GM23338 (cell line): Measurements from ENCODE around the gene VWA3B. TPM values are rescaled to one million over a fixed set of nuclear protein-coding genes. Genes with fewer than 3 reads are reported as not detected.

Experiments used
- ATAC-seq: fragments of 200-7000 bp; cut with Tn5 transposase; 3 replicates; pipeline ENCODE4 v1.9.1; 2020
- DNase-seq: peaks from one replicate; pipeline ENCODE4 v3.0.0-alpha.2; 2015; ENCODE audit warnings: low spot score
- H2AFZ ChIP-seq: fragments of 200-600 bp; sonication (generic); 2 replicates; pipeline ENCODE4 v1.8.0; 2016; ENCODE audit warnings: antibody characterized with exemption, mild to moderate bottlenecking, moderate library complexity
- H3F3A ChIP-seq: fragments of 200-600 bp; sonication (generic); replicated peaks from 2 replicates; pipeline ENCODE4 v1.8.0; 2017; ENCODE audit warnings: antibody characterized with exemption, mixed run types, low read depth
- H3K27ac ChIP-seq: fragments of 200-600 bp; sonication (generic); 2 replicates; pipeline ENCODE4 v1.6.1; 2016; ENCODE audit warnings: low read depth
- H3K27me3 ChIP-seq: fragments of 200-600 bp; sonication (generic); 2 replicates; pipeline ENCODE4 v1.8.0; 2016; ENCODE audit warnings: mild to moderate bottlenecking, mixed run types, moderate library complexity; ENCODE audit not compliant: insufficient read depth
- H3K36me3 ChIP-seq: fragments of 200-600 bp; sonication (generic); 2 replicates; pipeline ENCODE4 v1.8.0; 2016; ENCODE audit warnings: mild to moderate bottlenecking; ENCODE audit not compliant: insufficient read depth
- H3K4me1 ChIP-seq: fragments of 200-600 bp; sonication (generic); 2 replicates; pipeline ENCODE4 v1.8.0; 2016; ENCODE audit warnings: mild to moderate bottlenecking, moderate library complexity; ENCODE audit not compliant: insufficient read depth
- H3K4me2 ChIP-seq: fragments of 200-600 bp; sonication (generic); 2 replicates; pipeline ENCODE4 v1.7.1; 2017; ENCODE audit warnings: mixed run types
- H3K4me3 ChIP-seq: fragments of 200-600 bp; sonication (generic); 2 replicates; pipeline ENCODE4 v1.6.1; 2016; ENCODE audit warnings: mixed run types
- H3K79me2 ChIP-seq: fragments of 200-600 bp; sonication (generic); replicated peaks from 2 replicates; pipeline ENCODE4 v1.8.0; 2017; ENCODE audit warnings: mild to moderate bottlenecking; ENCODE audit not compliant: insufficient read depth
- H3K9me2 ChIP-seq: fragments of 200-600 bp; sonication (generic); 2 replicates; pipeline ENCODE4 v1.8.0; 2017; ENCODE audit not compliant: insufficient read depth
- H4K20me1 ChIP-seq: fragments of 200-600 bp; sonication (generic); replicated peaks from 2 replicates; pipeline ENCODE4 v1.8.0; 2017; ENCODE audit warnings: mild to moderate bottlenecking; ENCODE audit not compliant: insufficient read depth
- H3K27ac Mint-ChIP-seq: 2 replicates; pipeline ENCODE4 v1.8.0; 2020; ENCODE audit warnings: inconsistent platforms, mild to moderate bottlenecking, moderate library complexity, mixed read lengths
- H3K27me3 Mint-ChIP-seq: 3 replicates; pipeline ENCODE4 v1.8.0; 2022; ENCODE audit warnings: low read depth, mild to moderate bottlenecking, moderate library complexity, mixed read lengths, inconsistent platforms; ENCODE audit not compliant: insufficient read depth, poor library complexity
- H3K36me3 Mint-ChIP-seq: 3 replicates; pipeline ENCODE4 v1.8.0; 2021; ENCODE audit warnings: low read depth, mild to moderate bottlenecking, inconsistent platforms, moderate library complexity, mixed read lengths
- H3K4me1 Mint-ChIP-seq: 3 replicates; pipeline ENCODE4 v1.8.0; 2020; ENCODE audit warnings: mild to moderate bottlenecking, inconsistent platforms, mixed read lengths
- H3K4me3 Mint-ChIP-seq: 3 replicates; pipeline ENCODE4 v1.8.0; 2021; ENCODE audit warnings: moderate library complexity, mild to moderate bottlenecking, inconsistent platforms, mixed read lengths
- H3K9me3 Mint-ChIP-seq: 3 replicates; pipeline ENCODE4 v1.8.0; 2020; ENCODE audit warnings: moderate library complexity, mild to moderate bottlenecking, inconsistent platforms, mixed read lengths
- CREB1 ChIP-seq: fragments of 250-450 bp; sonication (Bioruptor Pico); IDR thresholded peaks from 2 replicates; pipeline ENCODE4 v1.5.0; 2020; ENCODE audit warnings: low read depth, mild to moderate bottlenecking, moderate library complexity
- CTCF ChIP-seq, 2 experiments: fragments of 200-600 bp in 1 of 2; sonication (generic) in 1 of 2; conservative IDR thresholded peaks; 2 replicates each; pipeline versions ENCODE4 v1.5.1 to v1.6.1; 2016 to 2017; ENCODE audit warnings: antibody characterized with exemption in 2 of 2, low read depth in 2 of 2, mild to moderate bottlenecking in 2 of 2, moderate library complexity in 1 of 2
- EZH2 ChIP-seq: fragments of 200-600 bp; sonication (generic); IDR thresholded peaks from one replicate; pipeline ENCODE4 v1.8.0; 2017; ENCODE audit warnings: antibody characterized with exemption, mild to moderate bottlenecking, low read depth; ENCODE audit not compliant: unreplicated experiment
- EZH2phosphoT487 ChIP-seq: fragments of 200-600 bp; sonication (generic); IDR thresholded peaks from one replicate; pipeline ENCODE4 v1.8.1; 2018; ENCODE audit warnings: antibody characterized with exemption; ENCODE audit not compliant: unreplicated experiment
- JUNB ChIP-seq: IDR thresholded peaks from one replicate; pipeline ENCODE4 v1.6.1; 2016; ENCODE audit warnings: antibody characterized with exemption; ENCODE audit not compliant: unreplicated experiment
- NANOG ChIP-seq: IDR thresholded peaks from 2 replicates; pipeline ENCODE4 v1.6.1; 2016; ENCODE audit warnings: antibody characterized with exemption, borderline replicate concordance
- POLR2AphosphoS5 ChIP-seq: IDR thresholded peaks from 2 replicates; pipeline ENCODE4 v1.6.1; 2016; ENCODE audit warnings: antibody characterized with exemption, low read depth
- REST ChIP-seq: IDR thresholded peaks from one replicate; pipeline ENCODE4 v1.6.1; 2018; ENCODE audit warnings: antibody characterized with exemption; ENCODE audit not compliant: unreplicated experiment
- STAT1 ChIP-seq: IDR thresholded peaks from one replicate; pipeline ENCODE4 v1.6.1; 2016; ENCODE audit warnings: antibody characterized with exemption; ENCODE audit not compliant: unreplicated experiment
- ZNF114 ChIP-seq: fragments of 250-450 bp; sonication (Bioruptor Pico); IDR thresholded peaks from 2 replicates; pipeline ENCODE4 v1.5.0; 2020; ENCODE audit warnings: mild to moderate bottlenecking, moderate library complexity
- ZNF331 ChIP-seq: fragments of 250-450 bp; sonication (Bioruptor Pico); IDR thresholded peaks from 2 replicates; pipeline ENCODE4 v1.5.0; 2020; ENCODE audit warnings: low read depth, mild to moderate bottlenecking, moderate library complexity
- polyA plus RNA-seq: library from polyadenylated mRNA; unstranded; fragments of >200 nt; fragmentation: Nextera tagmentation; extraction: Ambion mirVana; gene quantifications from 2 replicates; pipeline ENCODE4 v1.2.1, GENCODE V29; 2016
- total RNA-seq: library from RNA; depleted of rRNA; stranded (reverse); fragments of >200 nt; shearing (Covaris generic); gene quantifications from 2 replicates; pipeline ENCODE4 v1.2.3, GENCODE V29; 2014
- TF ChIP-seq, protein P1 (sequence below): fragments of 250-450 bp; sonication (Bioruptor Pico); IDR thresholded peaks from 2 replicates; pipeline ENCODE4 v1.5.0; 2020; ENCODE audit warnings: mild to moderate bottlenecking, moderate library complexity
- TF ChIP-seq, protein P2 (sequence below): IDR thresholded peaks from 2 replicates; pipeline ENCODE4 v1.6.1; 2016; ENCODE audit warnings: antibody characterized with exemption

Gene VWA3B
- total and polyA plus RNA-seq, 2 experiments from 2014 or later = not detected

GRCh38 chr2:98263362-98263761 is 176.4 kb downstream of the VWA3B start:
- TF ChIP-seq JUNB = no peak
- TF ChIP-seq ZNF114 = no peak
- TF ChIP-seq, protein P1, sequence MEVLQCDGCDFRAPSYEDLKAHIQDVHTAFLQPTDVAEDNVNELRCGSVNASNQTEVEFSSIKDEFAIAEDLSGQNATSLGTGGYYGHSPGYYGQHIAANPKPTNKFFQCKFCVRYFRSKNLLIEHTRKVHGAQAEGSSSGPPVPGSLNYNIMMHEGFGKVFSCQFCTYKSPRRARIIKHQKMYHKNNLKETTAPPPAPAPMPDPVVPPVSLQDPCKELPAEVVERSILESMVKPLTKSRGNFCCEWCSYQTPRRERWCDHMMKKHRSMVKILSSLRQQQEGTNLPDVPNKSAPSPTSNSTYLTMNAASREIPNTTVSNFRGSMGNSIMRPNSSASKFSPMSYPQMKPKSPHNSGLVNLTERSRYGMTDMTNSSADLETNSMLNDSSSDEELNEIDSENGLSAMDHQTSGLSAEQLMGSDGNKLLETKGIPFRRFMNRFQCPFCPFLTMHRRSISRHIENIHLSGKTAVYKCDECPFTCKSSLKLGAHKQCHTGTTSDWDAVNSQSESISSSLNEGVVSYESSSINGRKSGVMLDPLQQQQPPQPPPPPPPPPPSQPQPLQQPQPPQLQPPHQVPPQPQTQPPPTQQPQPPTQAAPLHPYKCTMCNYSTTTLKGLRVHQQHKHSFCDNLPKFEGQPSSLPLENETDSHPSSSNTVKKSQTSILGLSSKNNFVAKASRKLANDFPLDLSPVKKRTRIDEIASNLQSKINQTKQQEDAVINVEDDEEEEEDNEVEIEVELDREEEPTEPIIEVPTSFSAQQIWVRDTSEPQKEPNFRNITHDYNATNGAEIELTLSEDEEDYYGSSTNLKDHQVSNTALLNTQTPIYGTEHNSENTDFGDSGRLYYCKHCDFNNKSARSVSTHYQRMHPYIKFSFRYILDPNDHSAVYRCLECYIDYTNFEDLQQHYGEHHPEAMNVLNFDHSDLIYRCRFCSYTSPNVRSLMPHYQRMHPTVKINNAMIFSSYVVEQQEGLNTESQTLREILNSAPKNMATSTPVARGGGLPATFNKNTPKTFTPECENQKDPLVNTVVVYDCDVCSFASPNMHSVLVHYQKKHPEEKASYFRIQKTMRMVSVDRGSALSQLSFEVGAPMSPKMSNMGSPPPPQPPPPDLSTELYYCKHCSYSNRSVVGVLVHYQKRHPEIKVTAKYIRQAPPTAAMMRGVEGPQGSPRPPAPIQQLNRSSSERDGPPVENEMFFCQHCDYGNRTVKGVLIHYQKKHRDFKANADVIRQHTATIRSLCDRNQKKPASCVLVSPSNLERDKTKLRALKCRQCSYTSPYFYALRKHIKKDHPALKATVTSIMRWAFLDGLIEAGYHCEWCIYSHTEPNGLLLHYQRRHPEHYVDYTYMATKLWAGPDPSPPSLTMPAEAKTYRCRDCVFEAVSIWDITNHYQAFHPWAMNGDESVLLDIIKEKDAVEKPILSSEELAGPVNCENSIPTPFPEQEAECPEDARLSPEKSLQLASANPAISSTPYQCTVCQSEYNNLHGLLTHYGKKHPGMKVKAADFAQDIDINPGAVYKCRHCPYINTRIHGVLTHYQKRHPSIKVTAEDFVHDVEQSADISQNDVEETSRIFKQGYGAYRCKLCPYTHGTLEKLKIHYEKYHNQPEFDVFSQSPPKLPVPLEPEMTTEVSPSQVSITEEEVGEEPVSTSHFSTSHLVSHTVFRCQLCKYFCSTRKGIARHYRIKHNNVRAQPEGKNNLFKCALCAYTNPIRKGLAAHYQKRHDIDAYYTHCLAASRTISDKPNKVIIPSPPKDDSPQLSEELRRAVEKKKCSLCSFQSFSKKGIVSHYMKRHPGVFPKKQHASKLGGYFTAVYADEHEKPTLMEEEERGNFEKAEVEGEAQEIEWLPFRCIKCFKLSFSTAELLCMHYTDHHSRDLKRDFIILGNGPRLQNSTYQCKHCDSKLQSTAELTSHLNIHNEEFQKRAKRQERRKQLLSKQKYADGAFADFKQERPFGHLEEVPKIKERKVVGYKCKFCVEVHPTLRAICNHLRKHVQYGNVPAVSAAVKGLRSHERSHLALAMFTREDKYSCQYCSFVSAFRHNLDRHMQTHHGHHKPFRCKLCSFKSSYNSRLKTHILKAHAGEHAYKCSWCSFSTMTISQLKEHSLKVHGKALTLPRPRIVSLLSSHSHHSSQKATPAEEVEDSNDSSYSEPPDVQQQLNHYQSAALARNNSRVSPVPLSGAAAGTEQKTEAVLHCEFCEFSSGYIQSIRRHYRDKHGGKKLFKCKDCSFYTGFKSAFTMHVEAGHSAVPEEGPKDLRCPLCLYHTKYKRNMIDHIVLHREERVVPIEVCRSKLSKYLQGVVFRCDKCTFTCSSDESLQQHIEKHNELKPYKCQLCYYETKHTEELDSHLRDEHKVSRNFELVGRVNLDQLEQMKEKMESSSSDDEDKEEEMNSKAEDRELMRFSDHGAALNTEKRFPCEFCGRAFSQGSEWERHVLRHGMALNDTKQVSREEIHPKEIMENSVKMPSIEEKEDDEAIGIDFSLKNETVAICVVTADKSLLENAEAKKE (CRISPR knock-in tag) = no peak
- TF ChIP-seq EZH2 = no peak
- TF ChIP-seq POLR2AphosphoS5 = no peak
- TF ChIP-seq EZH2phosphoT487 = no peak
- no peak for TF ChIP-seq ZNF331 (CRISPR knock-in tag)
- TF ChIP-seq CREB1 (CRISPR knock-in tag) = no peak
- TF ChIP-seq NANOG = no peak
- TF ChIP-seq CTCF (conservative IDR thresholded peaks at IDR 0.05; ENCODE audit: low read depth in 2 of 2) = no peak
- TF ChIP-seq, protein P2, sequence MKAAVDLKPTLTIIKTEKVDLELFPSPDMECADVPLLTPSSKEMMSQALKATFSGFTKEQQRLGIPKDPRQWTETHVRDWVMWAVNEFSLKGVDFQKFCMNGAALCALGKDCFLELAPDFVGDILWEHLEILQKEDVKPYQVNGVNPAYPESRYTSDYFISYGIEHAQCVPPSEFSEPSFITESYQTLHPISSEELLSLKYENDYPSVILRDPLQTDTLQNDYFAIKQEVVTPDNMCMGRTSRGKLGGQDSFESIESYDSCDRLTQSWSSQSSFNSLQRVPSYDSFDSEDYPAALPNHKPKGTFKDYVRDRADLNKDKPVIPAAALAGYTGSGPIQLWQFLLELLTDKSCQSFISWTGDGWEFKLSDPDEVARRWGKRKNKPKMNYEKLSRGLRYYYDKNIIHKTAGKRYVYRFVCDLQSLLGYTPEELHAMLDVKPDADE = no peak
- TF ChIP-seq STAT1 = no peak
- no peak for TF ChIP-seq REST
- Histone ChIP-seq H3K27me3 (no peaks in the 10 kb centered on the region), H3K27ac (no peak overlapping the region), H3K4me1 (no peaks in the 10 kb centered on the region), H3K4me3 (no peak overlapping the region), H3K36me3 (peaks cover 7% of the 10 kb centered on the region; the same call in 1 of the 2 replicates), H3K79me2 (no peaks in the 10 kb centered on the region), H3K9me2 (no peaks in the 10 kb centered on the region), H2AFZ (no peak overlapping the region), H3K4me2 (no peak overlapping the region), H4K20me1 (no peaks in the 10 kb centered on the region), H3F3A (no peaks in the 10 kb centered on the region)
- Mint-ChIP-seq H3K36me3 (peaks cover 10% of the 10 kb centered on the region; the same call in 1 of the 3 replicates), H3K9me3 (peaks cover 20% of the 10 kb centered on the region), H3K27ac (no peak overlapping the region), H3K27me3 (no peaks in the 10 kb centered on the region), H3K4me1 (no peaks in the 10 kb centered on the region), H3K4me3 (no peak overlapping the region)
- DNase-seq (no peak), ATAC-seq (no peak)
